ENCODE measurements around the gene SSNA1. TPM values are rescaled to one million over a fixed set of nuclear protein-coding genes. Genes with fewer than 3 reads are reported as not detected.
A peak's percentile ranks its signal among the peaks of the same experiment; 100 is the strongest.

The SSNA1 gene
- total RNA-seq, 4 donors from 2014 or later: 79.2 to 112 (median 93.1) TPM

- no peak for DNase-seq (ENCODE audit: low spot score in 2 of 2)
- H3K4me3 ChIP-seq (ENCODE audit: low read depth, poor library complexity, severe bottlenecking): no peak within 1 kb of the TSS
- TF ChIP-seq CTCF (IDR thresholded peaks at IDR 0.05): no peak
- no peak for TF ChIP-seq POLR2A (IDR thresholded peaks at IDR 0.05)
- intact Hi-C loops (cut with DNase I; ENCODE audit: low total_unique reads): loop anchor here (5.0 kb wide), 1 partner anchor 108 kb away; no protein-coding TSS in a partner anchor
- WGBS, 2 donors: 45 to 53% methylated on average over 4 to 16 of the region's 23 CpGs
Observed at GRCh38 chr9:137224830-137225694, 36.6 kb downstream of the SSNA1 start, which contains the start of gene CYSRT1. Gene CYSRT1 (plus strand): TSS chr9:137225174. CDS start chr9:137225622, 448 bp downstream.

- no peak overlapping the region for H3K4me3 ChIP-seq (ENCODE audit: low read depth, poor library complexity, severe bottlenecking)
- 65 to 69% methylated on average over 4 to 14 of the region's 21 CpGs for WGBS, 2 donors
- no peak for DNase-seq (ENCODE audit: low spot score in 2 of 2)
Observed at GRCh38 chr9:137225699-137226331, 37.3 kb downstream of the SSNA1 start.

GRCh38 chr9:137226338-137227053 is 38.0 kb downstream of the SSNA1 start:
- intact Hi-C loops (cut with DNase I; ENCODE audit: low total_unique reads): loop anchor here (5.0 kb wide), 1 partner anchor 109 kb away; no protein-coding TSS in a partner anchor
- H3K4me3 ChIP-seq (ENCODE audit: low read depth, poor library complexity, severe bottlenecking): no peak overlapping the region
- no peak for DNase-seq (ENCODE audit: low spot score in 2 of 2)
- WGBS, 2 donors: 45 to 49% methylated on average over 13 to 17 of the region's 18 CpGs
- TF ChIP-seq CTCF (IDR thresholded peaks at IDR 0.05): no peak

More at GRCh38 chr9:137225699-137226331, 37.3 kb downstream of the SSNA1 start:
- intact Hi-C loops (cut with DNase I; ENCODE audit: low total_unique reads): loop anchor here (5.0 kb wide), 1 partner anchor 109 kb away; no protein-coding TSS in a partner anchor
- TF ChIP-seq POLR2A (IDR thresholded peaks at IDR 0.05): no peak
- no peak for TF ChIP-seq CTCF (IDR thresholded peaks at IDR 0.05)

- peak; percentile 62 to 94 for DNase-seq (ENCODE audit: low spot score in 2 of 2)
- intact Hi-C loops (cut with DNase I; ENCODE audit: low total_unique reads): loop anchor here (5.0 kb wide), 1 partner anchor 110 kb away; no protein-coding TSS in a partner anchor
- no peak within 1 kb of the TSS for H3K4me3 ChIP-seq (ENCODE audit: low read depth, poor library complexity, severe bottlenecking)
- no peak for TF ChIP-seq POLR2A (IDR thresholded peaks at IDR 0.05)
- peak in 1 of 3 donors; percentile 91 for TF ChIP-seq CTCF (IDR thresholded peaks at IDR 0.05)
- WGBS, 2 donors: 22 to 24% methylated on average over 17 to 25 of the region's 25 CpGs
Observed at GRCh38 chr9:137227054-137227852, 38.8 kb downstream of the SSNA1 start, which contains the start of gene RNF224. Gene RNF224 (plus strand): TSS chr9:137227502. CDS start chr9:137228336, 834 bp downstream.

Data from lower leg skin (tissue), 4 donors.